HuH-7.5 (cell line): Measurements from ENCODE around the gene SF3B3.
"Not testable (repeated sequence)": the region's sequence is repeated elsewhere in the genome, so short reads cannot be mapped to it uniquely, and the experiment has no call there.

Experiments used
- DNase-seq: peaks from one replicate; pipeline ENCODE4 v3.0.0; 2011; ENCODE audit warnings: low spot score

Gene SF3B3

GRCh38 chr16:70568601-70569237 is 45.1 kb downstream of the SF3B3 start:
- DNase-seq = no peak

DNA sequence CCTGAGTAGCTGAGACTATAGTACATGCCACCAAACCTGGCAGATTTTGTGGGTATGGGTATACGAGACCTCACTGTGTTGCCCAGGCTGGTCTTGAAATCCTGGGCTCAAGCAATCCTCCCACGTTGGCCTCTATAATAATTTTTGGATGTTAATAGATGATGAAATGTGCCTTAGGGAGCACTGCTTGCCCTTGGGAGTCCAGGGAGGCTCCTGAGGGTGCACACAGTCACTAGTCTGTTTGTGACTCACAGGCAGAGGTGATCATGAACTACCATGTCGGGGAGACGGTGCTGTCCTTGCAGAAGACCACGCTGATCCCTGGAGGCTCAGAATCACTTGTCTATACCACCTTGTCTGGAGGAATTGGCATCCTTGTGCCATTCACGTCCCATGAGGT is 46.1 kb downstream of the SF3B3 start:
- no peak for DNase-seq

- no peak for DNase-seq
These were observed 47.5 kb downstream of the SF3B3 start for GRCh38 chr16:70570967-70571570.

GRCh38 chr16:70571623-70572022 is 48.0 kb downstream of the SF3B3 start:
- DNase-seq = no peak

DNA sequence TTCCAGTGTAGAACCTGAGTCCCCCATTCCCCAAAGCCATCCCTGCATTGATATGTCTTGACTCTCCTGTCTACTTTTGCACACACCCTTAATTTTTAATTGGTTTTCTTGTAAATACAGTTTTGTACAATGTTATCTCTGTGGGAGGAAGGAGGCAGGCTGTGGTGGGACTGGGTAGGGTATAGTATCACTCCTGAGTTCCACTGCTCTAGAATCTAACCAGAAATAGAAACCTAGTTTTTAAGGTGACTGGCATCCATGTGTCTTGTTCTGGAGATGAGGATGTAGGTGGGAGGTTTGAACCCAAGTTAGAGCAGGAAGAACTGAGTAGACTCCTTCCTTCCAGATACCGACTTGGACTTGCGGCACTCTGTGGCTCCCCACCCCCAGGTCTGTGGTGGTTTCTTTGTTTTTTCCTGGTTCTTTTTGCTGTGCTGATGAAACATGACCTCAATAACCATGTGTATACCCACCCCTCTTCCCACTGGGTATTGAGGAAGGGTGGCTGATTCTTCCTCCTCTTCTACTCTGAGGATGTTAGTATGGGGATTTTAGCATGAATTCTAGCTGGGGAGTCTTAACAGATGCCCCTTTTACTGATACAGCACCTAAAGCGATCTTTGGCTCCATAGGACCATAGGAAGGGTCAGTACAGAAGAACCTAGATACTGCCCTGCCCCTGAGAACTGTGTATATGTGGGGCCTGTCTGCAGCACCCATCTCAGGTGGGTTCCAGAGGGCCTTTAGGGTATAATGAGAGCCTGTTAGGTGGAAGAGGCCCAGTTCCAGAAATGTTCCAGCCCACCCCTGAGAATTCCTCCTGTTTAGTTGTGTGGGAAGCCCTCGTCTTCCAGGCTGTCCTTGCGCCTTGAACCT is 48.7 kb downstream of the SF3B3 start:
- DNase-seq = no peak

GRCh38 chr16:70572926-70573270 is 49.3 kb downstream of the SF3B3 start:
- DNase-seq = no peak

DNA sequence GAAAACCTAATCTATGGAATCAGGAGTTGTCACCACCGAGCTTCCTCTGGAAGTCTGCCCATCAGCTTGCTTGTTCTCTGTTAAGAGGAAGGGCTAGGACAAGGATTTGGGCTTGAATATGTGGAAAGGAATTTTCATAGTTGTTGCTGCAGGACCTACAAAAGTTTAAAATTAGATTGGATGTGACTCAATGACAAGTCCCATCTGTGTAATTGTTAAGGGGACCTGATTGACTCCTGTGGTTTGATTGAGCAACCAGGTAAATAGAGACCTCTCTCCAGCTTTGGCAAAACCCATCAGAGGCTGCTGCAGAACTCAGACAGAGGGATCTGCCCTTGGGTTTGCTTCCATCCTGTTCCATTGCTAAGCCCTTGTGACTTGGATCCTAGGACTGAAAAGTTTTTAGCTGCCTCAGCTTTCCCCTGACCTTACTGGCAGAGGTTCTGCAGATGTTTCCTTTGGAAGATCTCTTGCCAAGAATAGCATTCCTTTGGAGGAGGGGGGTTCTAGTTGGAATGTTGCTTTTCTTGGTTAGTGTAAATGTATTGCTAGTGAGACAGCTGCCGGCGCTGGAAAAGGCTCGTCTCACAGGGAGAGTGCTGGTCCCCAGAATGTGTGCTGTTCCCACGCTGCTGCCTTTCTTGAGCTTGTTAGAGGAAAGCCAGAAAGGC is 50.0 kb downstream of the SF3B3 start:
- no peak for DNase-seq

DNA sequence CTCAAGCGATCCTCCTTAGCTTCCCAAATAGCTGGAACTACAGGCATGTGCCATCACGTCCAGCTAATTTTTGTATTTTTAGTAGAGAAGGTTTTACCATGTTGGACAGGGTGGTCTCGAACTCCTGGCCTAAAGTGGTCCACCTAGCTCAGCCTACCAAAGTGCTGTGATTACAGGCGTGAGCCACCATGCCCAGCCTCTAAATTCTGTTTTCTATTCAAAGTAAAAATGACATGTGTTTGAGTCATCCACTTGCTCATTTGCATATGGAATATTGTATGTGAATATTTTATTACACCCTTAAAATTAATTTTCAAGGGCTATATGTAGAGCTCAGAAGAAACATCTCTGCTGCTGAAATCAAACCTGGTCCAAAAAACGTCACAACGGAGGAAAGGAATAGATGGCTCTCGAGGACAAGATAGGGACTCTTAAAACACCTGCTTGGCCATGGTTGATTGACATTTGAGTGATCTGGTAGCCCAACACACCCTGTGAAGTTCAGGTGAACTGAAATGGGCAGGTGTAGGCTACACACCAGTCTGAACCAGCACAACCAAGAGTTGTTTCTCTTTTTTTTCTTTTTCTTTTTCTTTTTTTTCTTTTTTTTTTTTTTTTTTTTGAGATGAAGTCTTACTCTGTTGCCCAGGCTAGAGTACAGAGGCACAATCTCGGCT is 51.1 kb downstream of the SF3B3 start:
- DNase-seq = no peak

DNA sequence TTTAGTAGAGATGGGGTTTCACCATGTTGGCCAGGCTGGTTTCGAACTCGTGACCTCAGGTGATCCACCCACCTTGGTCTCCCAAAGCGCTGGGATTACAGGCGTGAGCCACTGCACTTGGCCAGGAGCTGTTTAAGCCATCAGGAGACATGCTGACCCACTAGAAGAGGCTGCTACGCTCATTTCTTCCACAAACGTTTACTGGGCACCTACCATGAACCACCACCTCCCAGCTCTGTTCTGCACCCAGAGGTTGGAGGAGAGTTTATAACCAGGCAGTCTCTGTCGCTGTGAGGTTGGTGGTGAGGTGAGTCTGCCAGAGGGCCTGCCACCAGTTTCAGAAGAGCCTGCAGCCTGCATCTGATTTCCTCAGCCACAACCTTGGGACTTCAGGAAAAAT is 51.8 kb downstream of the SF3B3 start:
- no peak for DNase-seq

GRCh38 chr16:70576431-70577255 is 53.0 kb downstream of the SF3B3 start:
- DNase-seq = no peak

GRCh38 chr16:70577256-70577698 is 53.7 kb downstream of the SF3B3 start:
- no peak for DNase-seq

DNA sequence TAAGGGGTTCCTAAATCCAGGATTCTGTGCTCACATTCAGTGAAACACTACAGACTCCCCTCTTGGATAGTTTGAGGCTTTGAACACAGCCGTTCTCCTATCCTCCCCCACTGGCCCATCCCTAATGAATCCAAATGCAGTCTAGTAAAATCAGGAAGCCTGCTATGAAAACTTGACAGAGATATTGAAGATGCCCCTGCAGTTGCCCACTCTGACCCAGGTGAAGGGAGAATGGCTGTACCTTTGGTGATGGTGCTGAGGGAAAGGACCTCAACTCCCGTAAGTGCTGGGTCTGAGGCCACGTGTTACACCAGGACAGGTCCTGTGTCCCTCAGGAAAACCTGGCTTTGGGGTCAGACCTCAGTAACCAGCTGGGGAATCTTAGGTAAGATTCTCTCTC is 54.4 kb downstream of the SF3B3 start:
- DNase-seq = no peak

GRCh38 chr16:70579248-70579647 is 55.6 kb downstream of the SF3B3 start:
- DNase-seq = no peak

DNA sequence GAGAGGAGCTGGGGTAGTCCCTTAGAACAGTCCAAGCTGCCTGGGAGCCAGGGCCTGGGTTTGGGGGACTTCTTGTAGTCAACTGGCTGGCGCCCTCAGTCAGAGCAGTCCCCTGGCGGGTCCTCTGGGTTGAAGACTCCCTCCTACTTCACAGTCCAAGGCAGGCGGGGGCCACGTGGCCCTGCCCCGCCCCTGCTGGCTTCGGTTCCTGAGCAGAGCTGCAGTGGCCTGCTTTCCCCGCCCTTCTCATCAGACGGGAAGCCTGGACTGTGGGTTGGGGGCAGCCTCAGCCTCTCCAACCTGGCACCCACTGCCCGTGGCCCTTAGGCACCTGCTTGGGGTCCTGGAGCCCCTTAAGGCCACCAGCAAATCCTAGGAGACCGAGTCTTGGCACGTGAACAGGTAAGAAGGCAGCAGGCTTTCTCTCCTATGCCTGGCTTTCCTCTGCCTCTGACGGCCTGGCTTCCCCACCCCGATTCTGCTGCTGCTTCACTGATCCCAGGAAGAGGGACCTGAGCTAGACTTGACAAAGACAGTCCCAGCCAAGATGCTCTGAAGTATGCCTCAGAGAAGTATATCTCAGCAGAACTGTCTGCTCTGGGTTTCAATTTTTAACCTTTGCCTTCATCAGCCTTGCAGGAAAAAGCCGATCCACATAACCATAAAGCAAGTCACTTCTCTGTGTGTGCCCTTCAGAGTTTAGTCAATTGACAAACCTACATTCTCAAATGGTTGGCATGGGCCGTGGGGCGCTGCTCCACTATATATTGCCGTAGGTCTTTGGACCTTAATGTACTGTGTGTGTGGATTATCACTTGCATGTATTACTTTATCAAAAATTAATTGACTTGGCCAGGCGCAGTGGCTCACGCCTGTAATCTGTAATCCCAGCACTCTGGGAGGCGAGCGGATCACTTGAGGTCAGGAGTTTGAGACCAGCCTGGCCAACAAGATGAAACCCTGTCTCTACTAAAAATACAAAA is 56.3 kb downstream of the SF3B3 start:
- no peak for DNase-seq

DNA sequence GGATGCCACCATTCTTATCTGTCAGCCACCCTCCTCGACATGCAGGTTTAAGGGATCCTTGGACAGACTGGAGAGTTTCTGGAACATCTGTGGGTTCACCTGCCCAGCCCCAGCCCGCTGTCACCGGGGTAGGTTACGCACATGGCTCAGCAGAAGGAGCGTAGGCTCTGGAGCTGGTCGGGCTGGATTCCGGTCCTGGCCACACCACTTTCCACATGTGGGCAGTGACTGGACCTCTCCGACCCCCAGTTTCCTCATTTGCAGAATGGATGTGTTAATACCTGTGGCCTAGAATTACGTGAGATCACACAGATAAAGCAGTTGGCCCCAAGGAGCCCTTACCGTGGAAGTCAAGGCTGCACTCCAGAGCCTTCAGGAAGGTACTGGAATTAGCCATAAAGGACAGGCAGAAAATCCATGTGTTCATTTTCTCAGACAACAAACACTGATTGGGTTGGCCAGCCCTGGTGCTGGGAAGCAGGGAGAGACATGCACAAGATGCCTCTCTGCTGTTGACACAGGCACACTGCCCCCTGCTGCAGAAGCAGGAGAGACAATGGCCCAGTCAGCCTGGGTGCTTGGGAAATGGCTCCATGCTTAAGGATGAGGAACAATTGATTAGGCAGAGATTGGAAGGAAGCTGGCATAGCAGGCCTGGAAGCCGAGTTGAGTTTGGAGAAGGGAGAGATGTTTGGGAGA is 58.8 kb downstream of the SF3B3 start:
- DNase-seq = no peak

DNA sequence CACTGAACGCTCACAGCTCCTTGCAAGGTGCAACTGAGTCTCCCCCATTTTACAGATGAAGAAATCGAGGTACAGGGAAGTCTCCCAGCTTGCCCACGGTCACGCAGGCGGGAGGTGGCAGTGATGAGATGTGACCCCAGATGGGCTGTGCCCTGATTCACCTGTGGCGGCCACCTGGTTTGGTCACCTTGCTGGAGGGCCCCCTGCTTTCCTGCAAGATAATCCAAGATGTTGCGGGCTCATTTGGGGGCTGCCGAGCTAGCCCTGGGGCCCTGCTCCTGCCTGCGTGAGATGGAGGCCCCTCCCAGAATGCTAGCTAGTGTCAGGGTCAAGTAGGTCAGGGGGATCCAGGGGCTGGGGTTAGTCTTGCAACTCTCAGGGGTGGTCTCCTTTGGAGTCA is 63.1 kb downstream of the SF3B3 start:
- DNase-seq = no peak

DNA sequence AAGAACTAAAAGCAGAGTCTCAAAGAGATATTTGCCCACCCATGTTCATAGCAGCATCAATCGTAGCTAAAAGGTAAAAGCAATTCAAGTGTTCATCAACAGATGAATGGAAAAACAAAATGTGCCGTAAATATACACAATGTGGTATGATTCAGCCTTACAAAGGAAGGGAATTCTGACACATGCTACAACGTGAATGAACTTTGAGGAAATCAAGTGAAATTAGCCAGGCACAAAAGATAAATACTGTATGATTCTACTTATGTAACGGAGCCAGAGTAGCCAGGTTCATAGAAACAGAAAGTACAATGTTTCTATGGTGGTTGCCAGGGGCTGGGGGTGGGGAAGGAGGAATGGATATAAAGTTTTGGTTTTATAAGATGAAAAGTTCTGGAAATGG is 64.9 kb downstream of the SF3B3 start:
- no peak for DNase-seq

DNA sequence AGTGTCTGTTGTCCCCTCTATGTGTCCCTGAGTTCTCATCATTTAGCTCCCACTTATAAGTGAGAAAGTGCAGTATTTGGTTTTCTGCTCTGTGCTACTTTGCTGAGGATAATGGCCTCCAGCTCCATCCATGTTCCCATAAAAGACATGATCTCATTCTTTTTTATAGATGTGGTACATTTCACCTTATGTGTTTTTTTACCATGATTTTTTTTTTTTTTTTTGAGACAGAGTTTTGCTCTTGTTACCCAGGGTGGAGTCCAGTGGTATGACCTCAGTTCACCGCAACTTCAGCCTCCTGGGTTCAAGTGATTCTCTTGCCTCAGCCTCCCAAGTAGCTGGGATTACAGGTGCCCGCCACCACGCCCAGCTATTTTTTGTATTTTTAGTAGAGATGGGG is 65.8 kb downstream of the SF3B3 start:
- DNase-seq = not testable (repeated sequence)

DNA sequence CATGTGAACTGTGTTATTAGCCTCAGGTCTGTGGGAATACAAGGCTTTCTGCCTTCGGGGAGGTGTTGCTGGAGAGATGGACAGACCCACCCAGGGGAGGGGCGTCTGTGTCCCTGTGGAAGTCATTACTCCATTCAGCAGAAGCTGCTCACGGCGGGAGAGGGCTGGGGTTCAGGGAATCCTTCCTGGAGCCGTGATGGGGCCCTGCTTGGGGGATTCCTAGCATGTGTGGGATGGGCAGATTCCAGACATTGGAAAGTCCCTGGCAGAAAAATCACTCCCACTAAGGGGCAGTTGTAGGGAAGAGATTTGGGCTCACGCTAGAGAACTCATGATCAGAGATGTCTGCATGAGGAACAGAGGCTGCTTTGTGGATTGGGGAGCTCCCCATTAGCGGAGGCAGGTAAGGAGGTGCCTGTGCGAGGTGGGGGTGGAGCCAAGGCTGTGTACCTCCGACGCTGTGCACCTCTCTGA is 66.4 kb downstream of the SF3B3 start:
- DNase-seq = no peak
